AG09309 (cell line): ENCODE measurements around the gene KATNAL1.

Experiments used
- DNase-seq: peaks from one replicate; pipeline ENCODE4 v3.0.0-alpha.2; 2010; ENCODE audit warnings: low read depth
- H3K4me3 ChIP-seq: 2 replicates; pipeline ENCODE4 v1.5.1; 2011; ENCODE audit warnings: mild to moderate bottlenecking, low read depth, low read length, moderate library complexity; ENCODE audit not compliant: control insufficient read depth
- CTCF ChIP-seq: IDR thresholded peaks from 2 replicates; pipeline ENCODE4 v1.5.1; 2011; ENCODE audit warnings: mild to moderate bottlenecking, low read depth, low read length, inconsistent platforms; ENCODE audit not compliant: insufficient read depth, control insufficient read depth; ENCODE audit errors: missing control alignments

The KATNAL1 gene

GRCh38 chr13:30332456-30333143, 25.2 kb upstream of the KATNAL1 start:
- H3K4me3 ChIP-seq: no peak overlapping the region
- no peak for DNase-seq
- no peak for TF ChIP-seq CTCF

GRCh38 chr13:30331331-30331771, 24.0 kb upstream of the KATNAL1 start:
- no peak for TF ChIP-seq CTCF
- H3K4me3 ChIP-seq: no peak overlapping the region
- DNase-seq: no peak

- no peak for DNase-seq
- TF ChIP-seq CTCF: no peak
- no peak overlapping the region for H3K4me3 ChIP-seq
Observed at GRCh38 chr13:30329009-30329585, 21.7 kb upstream of the KATNAL1 start.

- no peak overlapping the region for H3K4me3 ChIP-seq
- no peak for TF ChIP-seq CTCF
- no peak for DNase-seq
Observed at GRCh38 chr13:30325668-30326067, 18.3 kb upstream of the KATNAL1 start.

GRCh38 chr13:30323524-30323923, 16.2 kb upstream of the KATNAL1 start:
- DNase-seq: no peak
- no peak for TF ChIP-seq CTCF
- H3K4me3 ChIP-seq: no peak overlapping the region

GRCh38 chr13:30322428-30322827, 15.1 kb upstream of the KATNAL1 start:
- DNase-seq: no peak
- no peak overlapping the region for H3K4me3 ChIP-seq
- TF ChIP-seq CTCF: no peak
